A673 (cell line): ENCODE measurements around the gene SGCA. TPM values are rescaled to one million over a fixed set of nuclear protein-coding genes. Genes with fewer than 3 reads are reported as not detected.

Source experiments
- BruUV-seq: library from RNA; stranded (reverse); fragments of 400-500 nt; replicated peaks from 2 replicates; lab custom pipeline; 2021; lab: Mats Ljungman, UMichigan
- CTCF ChIA-PET: fragments of 300-600 bp; sonication (Branson Sonifier 250); formaldehyde crosslinking; loops from one replicate; lab custom pipeline; 2022; ENCODE audit warnings: antibody characterized with exemption; lab: Charles Lee
- POLR2A ChIA-PET: fragments of 300-600 bp; sonication (Branson Sonifier 250); formaldehyde crosslinking; loops from one replicate; lab custom pipeline; 2022; ENCODE audit warnings: antibody characterized with exemption; ENCODE audit not compliant: low non-redundant PET; lab: Charles Lee
- DNase-seq: peaks from one replicate; pipeline ENCODE4 v3.0.0-alpha.2; 2015; ENCODE audit warnings: low spot score
- H3K27ac ChIP-seq: fragments of 200-600 bp; sonication (generic); 2 replicates; pipeline ENCODE4 v1.5.1; 2016; ENCODE audit warnings: mixed run types, low read depth, mild to moderate bottlenecking, mixed read lengths, antibody characterized with exemption, low read length; ENCODE audit not compliant: poor library complexity, severe bottlenecking
- H3K27me3 ChIP-seq: fragments of 200-600 bp; sonication (generic); replicated peaks from 2 replicates; pipeline ENCODE4 v1.6.1; 2017; ENCODE audit warnings: mixed run types, low read depth, mild to moderate bottlenecking, mixed read lengths, antibody characterized with exemption, low read length; ENCODE audit not compliant: insufficient read depth, poor library complexity
- H3K36me3 ChIP-seq: fragments of 200-600 bp; sonication (generic); 2 replicates; pipeline ENCODE4 v1.6.1; 2016; ENCODE audit warnings: mixed run types, mild to moderate bottlenecking, mixed read lengths, antibody characterized with exemption, low read length; ENCODE audit not compliant: insufficient read depth, poor library complexity, severe bottlenecking
- H3K4me1 ChIP-seq: fragments of 200-600 bp; sonication (generic); 2 replicates; pipeline ENCODE4 v1.6.1; 2017; ENCODE audit warnings: mixed run types, mild to moderate bottlenecking, mixed read lengths, antibody characterized with exemption, low read length; ENCODE audit not compliant: insufficient read depth, poor library complexity, severe bottlenecking
- H3K4me3 ChIP-seq: fragments of 200-600 bp; sonication (generic); 2 replicates; pipeline ENCODE4 v1.5.1; 2016; ENCODE audit warnings: low read depth, mixed run types, mild to moderate bottlenecking, mixed read lengths, low read length; ENCODE audit not compliant: poor library complexity, severe bottlenecking
- H3K9me3 ChIP-seq: fragments of 200-600 bp; sonication (generic); 2 replicates; pipeline ENCODE4 v1.6.1; 2016; ENCODE audit warnings: mixed run types, low read depth, mild to moderate bottlenecking, mixed read lengths, antibody characterized with exemption, low read length; ENCODE audit not compliant: poor library complexity, severe bottlenecking
- EZH2 ChIP-seq: fragments of 200-600 bp; sonication (generic); IDR thresholded peaks from 2 replicates; pipeline ENCODE4 v1.6.1; 2017; ENCODE audit warnings: borderline replicate concordance, low read depth, mild to moderate bottlenecking, mixed read lengths, antibody characterized with exemption, low read length; ENCODE audit not compliant: poor library complexity, severe bottlenecking
- intact Hi-C: fragments of 100-400 bp; cut with micrococcal nuclease; formaldehyde crosslinking; loops from one replicate; pipeline ENCODE4 v1.10.0; 2022; ENCODE audit not compliant: unreplicated experiment
- total RNA-seq: library from RNA; stranded (reverse); gene quantifications from 2 replicates; pipeline ENCODE4 v1.2.3, GENCODE V29; 2021
- TF ChIP-seq, protein P1 (sequence below): fragments of 300-800, 200-600 bp; sonication (generic); conservative IDR thresholded peaks from 2 replicates; pipeline ENCODE4 v1.5.1; 2017; ENCODE audit warnings: low read depth, mild to moderate bottlenecking, antibody characterized with exemption, low read length, moderate library complexity, mixed read lengths

SGCA gene
- total RNA-seq, 1 experiment from 2014 or later, result not detected

DNA sequence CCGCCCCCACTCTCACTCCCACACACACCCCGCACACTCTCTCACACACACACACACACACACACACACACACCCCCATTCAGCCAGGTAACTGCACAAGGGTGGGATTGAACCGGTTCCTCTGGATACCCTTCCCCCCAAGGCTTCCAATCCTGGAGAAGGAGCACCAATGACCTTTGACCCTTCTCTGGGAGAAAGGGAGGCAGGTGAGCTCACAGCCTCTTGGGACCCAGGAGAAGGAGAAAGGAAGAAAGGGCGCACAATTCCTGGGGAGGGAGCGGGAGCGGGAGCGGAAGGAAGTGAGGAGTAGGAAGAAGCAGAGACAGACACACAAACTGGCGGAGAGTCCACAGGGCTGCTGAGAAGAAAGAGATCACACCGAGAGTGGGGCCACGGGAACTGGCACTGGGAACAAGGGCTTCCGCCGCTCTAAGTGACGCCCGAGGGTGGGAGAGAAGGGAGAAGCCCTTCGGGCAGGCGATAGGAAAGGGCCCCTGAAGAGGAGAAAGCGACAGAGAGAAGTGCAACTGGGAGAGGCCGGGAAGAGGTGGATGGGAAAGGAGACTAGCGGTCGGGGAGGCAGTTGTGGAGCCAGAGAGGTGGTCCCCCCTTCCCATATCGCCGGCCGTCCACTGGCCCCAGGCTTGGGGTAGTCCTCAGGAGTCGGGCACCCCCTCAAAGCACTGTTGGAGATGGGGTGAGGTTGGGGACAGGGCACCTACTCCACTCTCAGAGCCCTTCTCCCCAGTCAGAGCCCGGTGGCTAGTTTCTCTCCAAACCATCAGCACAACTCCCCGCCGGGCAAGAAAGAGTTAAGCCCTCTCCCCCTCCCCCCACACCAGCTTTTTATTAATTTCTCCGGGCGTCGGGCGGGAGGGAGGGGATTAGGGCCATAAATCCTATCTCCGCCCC, 37.1 kb upstream of the SGCA start:
- Histone ChIP-seq H3K4me3 (peak overlapping the region; percentile 81), H3K27ac (peak overlapping the region; percentile 90), H3K9me3 (no peaks in the 10 kb centered on the region), H3K36me3 (no peaks in the 10 kb centered on the region), H3K27me3 (no peaks in the 10 kb centered on the region), H3K4me1 (peaks cover 40% of the 10 kb centered on the region)
- no TSS peak for BruUV-seq
- TF ChIP-seq, protein P1, sequence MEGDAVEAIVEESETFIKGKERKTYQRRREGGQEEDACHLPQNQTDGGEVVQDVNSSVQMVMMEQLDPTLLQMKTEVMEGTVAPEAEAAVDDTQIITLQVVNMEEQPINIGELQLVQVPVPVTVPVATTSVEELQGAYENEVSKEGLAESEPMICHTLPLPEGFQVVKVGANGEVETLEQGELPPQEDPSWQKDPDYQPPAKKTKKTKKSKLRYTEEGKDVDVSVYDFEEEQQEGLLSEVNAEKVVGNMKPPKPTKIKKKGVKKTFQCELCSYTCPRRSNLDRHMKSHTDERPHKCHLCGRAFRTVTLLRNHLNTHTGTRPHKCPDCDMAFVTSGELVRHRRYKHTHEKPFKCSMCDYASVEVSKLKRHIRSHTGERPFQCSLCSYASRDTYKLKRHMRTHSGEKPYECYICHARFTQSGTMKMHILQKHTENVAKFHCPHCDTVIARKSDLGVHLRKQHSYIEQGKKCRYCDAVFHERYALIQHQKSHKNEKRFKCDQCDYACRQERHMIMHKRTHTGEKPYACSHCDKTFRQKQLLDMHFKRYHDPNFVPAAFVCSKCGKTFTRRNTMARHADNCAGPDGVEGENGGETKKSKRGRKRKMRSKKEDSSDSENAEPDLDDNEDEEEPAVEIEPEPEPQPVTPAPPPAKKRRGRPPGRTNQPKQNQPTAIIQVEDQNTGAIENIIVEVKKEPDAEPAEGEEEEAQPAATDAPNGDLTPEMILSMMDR, result no peak
- DNase-seq, result peak; percentile 85
- intact Hi-C loops, result no loop called here
- POLR2A ChIA-PET, result no interaction called here
- CTCF ChIA-PET, result interaction anchor here (0.6 to 0.7 kb wide), 3 partner anchors 10 to 125 kb away, joined by 3 to 8 read pairs (median 3); no protein-coding TSS in a partner anchor

DNA sequence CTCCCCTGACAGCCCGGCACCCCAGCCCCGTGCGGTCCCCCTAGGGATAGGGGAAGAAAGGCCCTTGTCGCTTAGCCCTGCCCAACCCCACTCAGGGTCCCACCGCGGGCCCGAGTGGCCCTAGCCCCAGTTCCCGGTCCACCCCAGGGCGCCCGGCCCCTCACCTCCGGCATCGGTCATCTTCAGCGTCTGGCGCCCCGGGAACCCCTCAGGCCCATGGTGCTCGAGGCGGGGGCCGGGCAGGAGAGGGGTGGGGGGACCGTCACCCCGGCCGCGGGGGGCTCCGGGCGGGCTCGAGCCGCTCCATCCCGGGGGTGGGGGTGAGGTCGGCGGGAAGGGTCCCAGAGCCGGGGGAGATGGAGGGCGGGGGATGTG, 36.5 kb upstream of the SGCA start:
- Histone ChIP-seq H3K27me3 (no peaks in the 10 kb centered on the region), H3K4me1 (peaks cover 40% of the 10 kb centered on the region), H3K36me3 (no peaks in the 10 kb centered on the region), H3K9me3 (no peaks in the 10 kb centered on the region), H3K4me3 (peak overlapping the region; percentile 81), H3K27ac (peak overlapping the region; percentile 90)
- no peak for TF ChIP-seq EZH2
- TF ChIP-seq, protein P1, result no peak
- POLR2A ChIA-PET, result no interaction called here
- DNase-seq, result no peak
- intact Hi-C loops, result no loop called here
- BruUV-seq, result no TSS peak
- CTCF ChIA-PET, result interaction anchor here (0.6 to 1.4 kb wide), 3 partner anchors 10 to 71 kb away, joined by 3 to 8 read pairs (median 3); no protein-coding TSS in a partner anchor

DNA sequence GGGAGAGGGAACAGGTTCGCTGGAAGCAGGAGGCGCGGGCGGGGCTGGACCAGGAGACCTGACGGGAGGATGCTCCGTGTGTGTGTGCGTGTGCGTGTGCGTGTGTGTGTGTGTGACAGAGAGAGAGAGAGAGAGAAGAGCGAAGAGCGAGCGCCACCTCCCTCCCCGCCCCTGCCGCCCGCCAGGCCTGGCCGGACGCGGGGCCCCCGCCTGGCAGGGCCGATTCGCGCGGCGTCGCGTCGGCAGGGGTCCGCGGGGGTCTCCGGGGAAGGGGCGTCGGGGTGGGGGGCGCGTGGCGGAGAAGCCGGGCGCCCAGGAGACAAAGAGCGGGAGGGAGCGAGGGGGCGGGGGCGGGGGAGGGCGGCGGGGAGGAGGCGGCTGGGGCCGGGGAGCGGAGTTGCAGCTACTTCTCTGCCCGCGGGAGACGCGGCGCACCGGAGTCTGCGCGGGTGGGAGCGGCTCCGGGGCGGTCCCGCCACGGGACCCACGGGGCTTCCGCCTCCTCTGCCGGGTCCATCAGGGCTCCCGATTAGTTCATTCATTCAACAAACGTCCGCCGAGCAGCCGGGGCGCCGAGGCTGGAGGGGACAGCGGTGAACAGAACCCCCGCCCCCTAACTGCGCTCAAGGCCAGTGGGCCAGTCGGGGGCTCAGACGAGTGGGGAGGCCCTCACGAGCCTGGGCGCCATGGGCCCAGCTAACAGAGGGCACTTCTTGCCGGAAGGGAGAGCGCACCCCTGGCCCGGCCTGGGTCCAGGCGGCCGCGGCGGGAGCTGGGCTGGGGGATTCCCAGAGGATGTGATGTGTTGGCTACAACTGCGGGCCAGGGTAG, 35.9 kb upstream of the SGCA start, which contains the start of gene SAMD14:
TSS of gene SAMD14 (minus strand) at position 433 of the 831 bp plus-strand sequence. CDS start 5,201 bp downstream, outside the sequence.
- intact Hi-C loops, result no loop called here
- no TSS peak for BruUV-seq
- H3K36me3 ChIP-seq, result peaks cover 5% of the 10 kb centered on the region
- peak within 1 kb of the TSS; percentile 90 for H3K27ac ChIP-seq
- H3K9me3 ChIP-seq, result no peaks in the 10 kb centered on the region
- peaks cover 36% of the 10 kb centered on the region for H3K4me1 ChIP-seq
- TF ChIP-seq, protein P1, result no peak
- TF ChIP-seq EZH2, result no peak
- peak; percentile 89 for DNase-seq
- CTCF ChIA-PET, result interaction anchor here (0.6 to 1.4 kb wide), 2 partner anchors 9 to 24 kb away, joined by 3 read pairs; no protein-coding TSS in a partner anchor
- POLR2A ChIA-PET, result no interaction called here
- no peaks in the 10 kb centered on the region for H3K27me3 ChIP-seq
- H3K4me3 ChIP-seq, result peak within 1 kb of the TSS; percentile 81
